K562 (cell line): ENCODE data around the gene AKAP6. TPM values are rescaled to one million over a fixed set of nuclear protein-coding genes. Genes with fewer than 3 reads are reported as not detected.

Experiments used
- ARNT ChIP-seq, 2 experiments: fragments of 450-650 bp; IDR thresholded peaks; 2 replicates each; pipeline ENCODE4 v1.6.1; 2016; ENCODE audit warnings: mild to moderate bottlenecking in 1 of 2
- BRF1 ChIP-seq: IDR thresholded peaks from 3 replicates; pipeline ENCODE4 v1.6.1; 2011; ENCODE audit warnings: borderline replicate concordance, mild to moderate bottlenecking; ENCODE audit not compliant: insufficient read length; ENCODE audit errors: extremely low read depth
- CREB3L1 ChIP-seq: fragments of 450-650 bp; IDR thresholded peaks from 2 replicates; pipeline ENCODE4 v1.6.1; 2014; ENCODE audit warnings: low read depth, mild to moderate bottlenecking, moderate library complexity, borderline replicate concordance
- CREB5 ChIP-seq: fragments of 250-450 bp; sonication (Bioruptor Pico); IDR thresholded peaks from 2 replicates; pipeline ENCODE4 v1.5.0; 2020; ENCODE audit warnings: mild to moderate bottlenecking
- DLX4 ChIP-seq: fragments of 250-450 bp; sonication (Bioruptor Pico); IDR thresholded peaks from 2 replicates; pipeline ENCODE4 v1.6.1; 2021; ENCODE audit warnings: mild to moderate bottlenecking
- DMBX1 ChIP-seq: fragments of 250-450 bp; sonication (Bioruptor Pico); IDR thresholded peaks from 2 replicates; pipeline ENCODE4 v1.8.0; 2022; ENCODE audit warnings: inconsistent platforms, mild to moderate bottlenecking, moderate library complexity, borderline replicate concordance
- ETV5 ChIP-seq: sonication (generic); formaldehyde crosslinking; IDR thresholded peaks from 2 replicates; pipeline ENCODE4 v1.4.0; 2020; ENCODE audit warnings: low read depth, mild to moderate bottlenecking, missing genetic modification reagents
- GTF3C2 ChIP-seq: IDR thresholded peaks from 3 replicates; pipeline ENCODE4 v1.6.1; 2011; ENCODE audit warnings: borderline replicate concordance, mild to moderate bottlenecking, moderate library complexity; ENCODE audit not compliant: insufficient read length; ENCODE audit errors: extremely low read depth
- HIVEP1 ChIP-seq: fragments of 250-450 bp; sonication (Bioruptor Pico); IDR thresholded peaks from 2 replicates; pipeline ENCODE4 v1.4.0; 2020; ENCODE audit warnings: mild to moderate bottlenecking
- JUNB ChIP-seq: fragments of 450-650 bp; formaldehyde crosslinking; conservative IDR thresholded peaks from 2 replicates; pipeline ENCODE4 v1.4.0; 2020; ENCODE audit warnings: mild to moderate bottlenecking
- MAFG ChIP-seq: fragments of 450-650 bp; conservative IDR thresholded peaks from 2 replicates; pipeline ENCODE4 v1.6.1; 2016; ENCODE audit warnings: missing genetic modification characterization, missing compliant biosample characterization
- NR2C2 ChIP-seq, 2 experiments: fragments of 200-800 bp in 1 of 2; sonication (Bioruptor generic) in 1 of 2; sonication (generic) in 1 of 2; formaldehyde crosslinking in 1 of 2; IDR thresholded peaks; 2 replicates each; pipeline versions ENCODE4 v1.6.1 to v1.8.0; 2016 to 2022; ENCODE audit warnings: mild to moderate bottlenecking in 1 of 2, missing compliant biosample characterization in 1 of 2, missing genetic modification characterization in 1 of 2, missing genetic modification reagents in 1 of 2
- RBM25 ChIP-seq: fragments of 200-400 bp; formaldehyde crosslinking; IDR thresholded peaks from 2 replicates; pipeline ENCODE4 v1.6.1; 2018; ENCODE audit warnings: low read length, low read depth, moderate library complexity; ENCODE audit not compliant: severe bottlenecking
- RHOXF2B ChIP-seq: fragments of 250-450 bp; sonication (Bioruptor Pico); conservative IDR thresholded peaks from 2 replicates; pipeline ENCODE4 v1.5.1; 2021
- SNAPC5 ChIP-seq: fragments of 250-450 bp; sonication (Bioruptor Pico); IDR thresholded peaks from 2 replicates; pipeline ENCODE4 v1.8.0; 2021; ENCODE audit warnings: moderate library complexity, mild to moderate bottlenecking, inconsistent platforms
- SPI1 ChIP-seq: IDR thresholded peaks from 2 replicates; pipeline ENCODE4 v1.6.1; 2011; ENCODE audit warnings: low read depth, low read length, control low read depth, borderline replicate concordance
- TRIM24 ChIP-seq, 2 experiments: fragments of 450-650 bp; IDR thresholded peaks; 2 replicates each; pipeline ENCODE4 v1.6.1; 2016
- ZBTB9 ChIP-seq: fragments of 450-650 bp; formaldehyde crosslinking; IDR thresholded peaks from 2 replicates; pipeline ENCODE4 v1.4.0; 2020; ENCODE audit warnings: mild to moderate bottlenecking, moderate library complexity
- ZNF24 ChIP-seq: fragments of 450-650 bp; IDR thresholded peaks from 2 replicates; pipeline ENCODE4 v1.6.1; 2016
- ZNF76 ChIP-seq: fragments of 250-450 bp; sonication (Bioruptor Pico); IDR thresholded peaks from 2 replicates; pipeline ENCODE4 v1.4.0; 2020; ENCODE audit warnings: mild to moderate bottlenecking, moderate library complexity, borderline replicate concordance
- ZNF764 ChIP-seq: fragments of 250-450 bp; sonication (Bioruptor Pico); IDR thresholded peaks from 2 replicates; pipeline ENCODE4 v1.4.0; 2020; ENCODE audit warnings: low read depth, mild to moderate bottlenecking, moderate library complexity
- ZNF77 ChIP-seq: fragments of 250-450 bp; sonication (Bioruptor Pico); IDR thresholded peaks from 2 replicates; pipeline ENCODE4 v1.5.0; 2020
- polyA plus RNA-seq, 8 experiments: library from polyadenylated mRNA; depleted of rRNA in 4 of 8; stranded (reverse) in 5 of 8; unstranded in 3 of 8; fragments of >200 nt; fragmentation: Nextera tagmentation in 2 of 8; fragmentation: Illumina TruSeq in 1 of 8; extraction: Ambion mirVana in 2 of 8; extraction: Trizol in 1 of 8; gene quantifications; 2 replicates each; pipeline versions ENCODE4 v1.2.1 to v1.2.3, GENCODE V29; 2011 to 2014; ENCODE audit warnings: inconsistent platforms in 1 of 8, missing spikeins in 1 of 8
- total RNA-seq, 7 experiments: library from RNA; depleted of rRNA in 6 of 7; stranded (reverse); fragments of >200 nt in 6 of 7; fragmentation: Illumina TruSeq in 2 of 7; extraction: Trizol in 2 of 7; gene quantifications; 2 replicates each; pipeline versions ENCODE4 v1.2.1 to v1.2.3, GENCODE V29; 2011 to 2021; ENCODE audit warnings: low replicate concordance in 1 of 7

AKAP6 gene
- total and polyA plus RNA-seq, 9 of the 15 experiments (the other 6 are each of a cell fraction or from before 2014, with no cell fraction given) = 0.03 to 1.7 (median 0.48) TPM

- TF ChIP-seq RHOXF2B (no peak), ZNF24 (no peak), ZBTB9 (CRISPR knock-in tag) (no peak), TRIM24 (IDR thresholded peaks at IDR 0.05) (no peak; a peak in 1 of 4 replicates), SNAPC5 (CRISPR knock-in tag) (no peak), GTF3C2 (no peak), CREB3L1 (no peak), JUNB (CRISPR knock-in tag) (no peak), DMBX1 (CRISPR knock-in tag) (no peak), BRF1 (no peak), NR2C2 (CRISPR knock-in tag; IDR thresholded peaks at IDR 0.05) (no peak), NR2C2 (tag; IDR thresholded peaks at IDR 0.05) (peak; percentile 22; the same call in 1 of the 2 replicates), HIVEP1 (CRISPR knock-in tag) (no peak), MAFG (tag) (peak; percentile 78), RBM25 (no peak), SPI1 (peak; percentile 26; the same call in 1 of the 2 replicates), ARNT (IDR thresholded peaks at IDR 0.05) (no peak), ZNF77 (CRISPR knock-in tag) (no peak), ZNF76 (CRISPR knock-in tag) (no peak), ETV5 (no peak), ZNF764 (CRISPR knock-in tag) (no peak), DLX4 (CRISPR knock-in tag) (no peak), CREB5 (CRISPR knock-in tag) (no peak)
Observed at GRCh38 chr14:32657081-32657480, 328.0 kb downstream of the AKAP6 start (continued).
